HG03342 (cell line): ENCODE results near the gene UBE2L3.
A peak's percentile ranks its signal among the peaks of the same experiment; 100 is the strongest.
"Not testable (repeated sequence)": the region's sequence is repeated elsewhere in the genome, so short reads cannot be mapped to it uniquely, and the experiment has no call there.

Experiments
- ATAC-seq: cut with Tn5 transposase; IDR thresholded peaks from one replicate; pipeline ENCODE4 v1.9.1; 2021; ENCODE audit warnings: mild to moderate bottlenecking, moderate library complexity; ENCODE audit not compliant: unreplicated experiment

UBE2L3 gene

GRCh38 chr22:21567456-21568346, at the start of gene UBE2L3:
TSS of gene UBE2L3 (plus strand) at chr22:21567714. CDS start at chr22:21567745, 31 bp downstream.
- peak; percentile 65 for ATAC-seq

GRCh38 chr22:21526705-21527500, 40.6 kb upstream of the UBE2L3 start:
- ATAC-seq, result not testable (repeated sequence)

- ATAC-seq, result not testable (repeated sequence)
These were observed 36.0 kb upstream of the UBE2L3 start for GRCh38 chr22:21531525-21531924.

GRCh38 chr22:21532863-21533648, 34.5 kb upstream of the UBE2L3 start:
- not testable (repeated sequence) for ATAC-seq

- not testable (repeated sequence) for ATAC-seq
These were observed 27.7 kb upstream of the UBE2L3 start for GRCh38 chr22:21539862-21540261.

GRCh38 chr22:21544432-21545322, 22.8 kb upstream of the UBE2L3 start:
- not testable (repeated sequence) for ATAC-seq

- not testable (repeated sequence) for ATAC-seq
These were observed 18.0 kb upstream of the UBE2L3 start for GRCh38 chr22:21549558-21549957.

- ATAC-seq, result peak; percentile 53
These were observed 17.4 kb upstream of the UBE2L3 start for GRCh38 chr22:21550008-21550677.

- not testable (repeated sequence) for ATAC-seq
These were observed 16.9 kb upstream of the UBE2L3 start for GRCh38 chr22:21550678-21551047.

GRCh38 chr22:21551361-21551760, 16.2 kb upstream of the UBE2L3 start, which contains the start of gene RIMBP3C:
TSS of gene RIMBP3C (minus strand) at chr22:21551461. CDS start at chr22:21550976, 485 bp downstream.
- not testable (repeated sequence) for ATAC-seq

GRCh38 chr22:21559345-21560125, 8.0 kb upstream of the UBE2L3 start:
- ATAC-seq, result not testable (repeated sequence)

GRCh38 chr22:21560657-21561056, 6.9 kb upstream of the UBE2L3 start:
- not testable (repeated sequence) for ATAC-seq

- ATAC-seq, result no peak
These were observed 3.6 kb upstream of the UBE2L3 start for GRCh38 chr22:21563912-21564311.

GRCh38 chr22:21564411-21564810, 3.1 kb upstream of the UBE2L3 start:
- ATAC-seq, result no peak

GRCh38 chr22:21568347-21569075, 997 bp downstream of the UBE2L3 start:
- peak; percentile 25 for ATAC-seq

- ATAC-seq, result not testable (repeated sequence)
These were observed 1.5 kb downstream of the UBE2L3 start for GRCh38 chr22:21569076-21569427.

GRCh38 chr22:21569459-21570170, 2.1 kb downstream of the UBE2L3 start:
- no peak for ATAC-seq
